DMS153 treated with DMSO at 0.1 percent for 48 hours (cell line): ENCODE measurements around the gene ADAMTS6.
"Not testable (repeated sequence)": the region's sequence is repeated elsewhere in the genome, so short reads cannot be mapped to it uniquely, and the experiment has no call there.

Experiments used
- DNase-seq: peaks from one replicate; lab custom pipeline; 2025; ENCODE audit not compliant: unreplicated experiment; lab: John Stamatoyannopoulos, UW

The ADAMTS6 gene

DNA sequence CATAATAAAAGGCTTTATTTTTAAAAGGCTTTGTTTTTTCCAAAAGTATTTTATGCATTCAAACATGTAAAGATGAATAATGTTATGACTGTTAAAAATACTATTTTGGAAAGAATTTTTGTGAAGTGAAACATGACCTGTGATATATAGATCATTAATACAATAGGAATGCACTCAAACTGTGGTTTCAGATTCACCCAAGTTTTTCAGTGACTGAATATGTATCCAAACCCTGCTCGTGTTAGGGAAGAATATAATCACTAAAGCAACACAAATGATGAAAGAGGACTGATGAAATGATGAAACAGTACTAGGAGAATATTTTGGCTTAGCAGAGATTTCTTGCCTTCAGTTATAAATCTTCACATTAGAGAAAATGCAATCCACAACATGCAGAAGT lies 278.0 kb downstream of the ADAMTS6 start:
- no peak for DNase-seq

DNA sequence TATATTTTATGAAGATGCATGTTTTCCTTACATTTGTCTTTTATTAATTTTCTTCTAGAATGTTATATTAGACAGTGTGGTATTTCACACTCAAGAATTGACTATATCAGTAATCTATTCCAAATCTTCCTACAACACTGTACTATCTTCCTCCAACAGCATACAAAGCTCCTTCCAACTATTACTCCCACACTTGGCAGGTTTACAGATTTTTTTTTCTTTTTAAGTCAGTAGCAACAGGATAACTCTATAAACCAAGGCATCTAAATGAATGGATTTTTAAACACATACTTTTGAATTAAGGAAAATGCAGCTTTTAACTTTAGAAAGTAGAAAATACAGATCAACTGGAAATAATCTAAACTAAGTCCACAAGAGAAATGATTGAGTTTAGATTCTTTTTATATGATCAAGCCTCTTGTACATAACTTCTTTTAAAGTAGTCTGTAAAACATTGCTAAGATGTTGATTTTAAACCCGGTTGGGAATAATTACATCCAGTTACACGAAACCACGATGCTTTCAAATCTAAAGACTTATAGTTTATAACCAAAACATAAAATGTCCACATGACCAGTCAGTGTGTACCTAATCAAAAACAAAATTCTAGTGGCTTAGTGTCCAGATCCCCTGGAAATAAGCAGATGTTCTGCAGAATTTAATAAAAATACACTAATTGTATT lies 281.6 kb downstream of the ADAMTS6 start:
- no peak for DNase-seq

DNA sequence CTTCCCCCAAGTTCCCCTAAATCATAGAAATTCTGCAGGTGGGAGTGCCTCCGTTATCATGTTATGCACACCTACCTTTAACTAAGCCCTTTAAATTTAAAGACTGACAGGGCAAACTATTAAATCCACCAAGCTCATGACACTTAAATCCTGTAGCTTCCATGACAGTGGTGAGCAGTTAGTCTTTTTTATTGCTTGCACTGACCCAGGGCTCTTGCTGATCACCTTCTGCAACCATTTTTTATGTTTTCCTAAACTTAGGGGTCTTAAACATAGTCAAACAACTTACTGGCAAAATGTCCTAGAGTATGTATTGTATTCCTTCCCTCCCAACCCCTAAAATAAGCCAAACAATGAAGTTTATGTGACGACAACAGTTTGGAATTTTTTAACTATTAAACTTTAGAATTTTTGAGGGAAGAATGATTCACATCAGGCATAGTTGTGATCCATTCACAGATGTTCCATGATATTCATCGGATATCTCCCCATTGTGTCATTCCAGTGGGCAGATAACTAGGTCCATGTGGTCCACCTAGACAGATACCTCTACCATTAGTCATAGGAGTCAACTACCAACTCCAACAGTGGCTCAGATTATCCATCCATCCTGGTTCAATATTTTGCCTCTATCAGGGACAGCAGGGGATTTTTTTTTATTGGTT lies 283.1 kb downstream of the ADAMTS6 start:
- no peak for DNase-seq

DNA sequence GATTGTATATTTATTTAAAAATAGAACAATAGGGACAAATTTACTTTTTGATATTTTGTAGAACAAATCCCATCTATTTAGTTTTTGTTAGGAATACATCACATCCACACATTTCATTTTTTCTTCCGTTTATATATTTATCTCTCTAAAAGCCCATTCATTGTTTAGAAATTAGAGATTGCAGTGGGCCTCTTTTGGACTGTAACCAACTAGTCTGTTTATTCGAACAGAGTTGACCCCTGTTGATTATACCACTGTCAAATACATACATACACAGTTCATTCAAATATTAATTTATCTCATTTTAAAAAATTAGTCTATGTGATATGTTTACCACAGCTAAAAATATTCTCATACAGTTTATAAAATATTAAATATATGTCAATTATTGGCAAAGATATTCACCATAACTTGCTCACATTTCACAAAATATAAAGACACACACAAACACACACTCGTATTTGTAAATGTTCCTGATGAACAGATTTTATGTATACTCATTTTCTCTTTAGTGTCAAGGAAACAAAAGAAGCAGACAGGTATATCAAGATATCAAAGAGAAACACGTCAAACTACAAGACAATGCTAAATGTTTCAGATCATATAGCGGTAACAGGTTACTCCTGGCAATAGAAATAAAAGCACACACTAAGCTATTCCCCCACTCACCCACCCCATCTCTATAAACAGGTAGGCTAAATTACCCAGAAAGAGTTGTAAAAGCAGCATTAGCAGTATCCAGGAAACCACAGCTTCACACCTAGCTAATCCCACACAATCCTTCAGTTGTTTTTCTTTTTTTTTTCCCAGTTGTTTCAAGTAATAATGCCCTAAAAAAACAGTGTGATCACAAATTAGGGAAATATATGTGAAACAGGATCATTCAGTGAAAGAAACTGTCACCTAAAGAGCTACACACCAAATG lies 283.9 kb downstream of the ADAMTS6 start:
- DNase-seq: no peak

DNA sequence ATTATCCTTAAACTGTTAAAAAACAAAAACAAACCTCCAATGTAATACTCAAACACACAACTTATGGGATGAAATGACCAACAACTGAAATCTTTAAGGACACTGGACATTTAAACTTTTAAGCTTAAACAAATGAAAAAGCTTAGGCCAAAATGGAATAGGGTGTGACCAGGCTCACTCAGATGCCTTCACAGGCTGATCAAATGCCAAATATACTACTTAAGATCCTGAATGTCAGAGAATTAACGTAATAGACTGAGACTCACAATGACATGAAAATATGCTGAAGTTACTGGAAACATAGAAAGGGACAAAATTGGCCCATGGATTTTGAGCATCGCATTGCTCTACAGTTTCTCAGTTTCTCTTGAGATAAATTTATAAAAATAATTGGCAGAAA lies 286.8 kb downstream of the ADAMTS6 start:
- no peak for DNase-seq

DNA sequence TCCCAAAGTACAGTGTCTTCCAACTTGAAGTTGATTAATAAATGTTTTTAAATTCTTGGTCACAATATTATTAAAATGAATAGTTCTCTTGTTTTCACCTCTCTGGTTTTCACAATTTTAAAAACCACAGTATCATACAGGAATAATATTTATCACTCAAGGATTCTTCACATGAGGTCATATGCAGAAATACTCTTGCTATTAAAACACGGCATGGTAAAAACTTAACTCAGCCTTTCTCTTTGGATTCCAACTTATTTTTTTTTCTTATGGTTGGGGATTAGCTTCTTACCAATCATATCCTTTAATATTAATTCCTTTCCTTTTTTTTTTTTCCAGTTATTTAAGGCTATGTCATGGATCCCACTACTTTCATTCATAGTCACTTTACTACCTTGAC lies 289.4 kb downstream of the ADAMTS6 start:
- no peak for DNase-seq

DNA sequence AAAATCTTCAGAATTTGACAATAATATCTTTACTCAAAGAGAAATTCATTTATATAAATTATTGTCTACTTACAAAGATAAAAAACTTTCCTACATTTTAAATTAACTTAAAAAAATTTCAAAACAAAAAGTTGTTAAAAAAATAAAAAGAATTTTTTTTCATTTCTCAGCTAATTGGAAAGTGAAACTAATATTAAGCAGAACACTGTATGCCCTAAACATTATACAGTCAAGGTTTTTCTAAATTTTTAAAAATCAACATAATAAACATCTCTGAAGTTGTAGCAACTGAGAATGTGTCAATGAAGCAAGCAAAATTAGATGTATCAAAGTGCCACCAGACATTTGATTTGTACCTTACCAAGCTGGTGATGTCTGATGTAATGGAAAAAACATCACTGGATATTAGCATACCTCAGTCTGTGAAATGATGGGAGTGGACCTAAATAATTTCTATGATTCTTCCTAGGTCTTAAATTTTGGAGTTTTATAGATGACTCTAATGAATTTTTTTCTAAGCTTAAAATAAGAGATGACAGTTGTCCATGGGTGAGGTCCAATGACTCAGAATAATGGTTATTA lies 290.1 kb downstream of the ADAMTS6 start:
- DNase-seq: no peak

DNA sequence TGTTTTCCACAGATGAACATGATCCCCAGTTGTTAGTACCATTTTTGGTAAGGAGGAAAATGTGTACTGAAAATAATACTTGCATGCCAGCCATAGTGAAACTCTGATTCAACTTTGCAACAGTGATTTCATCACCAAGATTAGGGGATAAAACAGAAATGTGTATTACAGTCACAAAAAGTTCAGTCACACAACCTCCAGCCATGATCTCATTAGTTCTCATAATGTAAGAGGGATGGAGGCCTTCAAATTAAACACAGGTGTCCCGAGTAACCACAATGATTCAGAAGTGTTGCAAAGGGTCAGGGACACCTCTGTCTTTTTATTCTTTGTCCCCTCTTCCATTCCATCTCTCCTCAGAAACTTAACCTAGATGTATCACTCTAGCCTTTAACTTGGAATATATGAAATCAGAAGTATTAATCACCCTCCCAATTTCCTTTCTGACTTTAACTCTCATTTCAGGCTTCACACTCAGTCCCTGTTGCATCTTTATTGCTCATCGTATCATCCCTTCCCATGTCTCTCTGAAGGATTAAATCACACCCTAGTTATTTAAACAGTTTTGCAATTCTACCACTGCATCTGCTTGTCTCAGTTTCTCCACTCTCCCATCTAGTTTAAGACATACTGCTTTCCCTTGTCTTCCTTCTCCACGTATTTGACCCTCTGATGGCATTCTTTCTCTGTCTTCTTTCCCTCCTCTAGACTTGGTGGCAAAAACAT lies 291.2 kb downstream of the ADAMTS6 start:
- DNase-seq: no peak

DNA sequence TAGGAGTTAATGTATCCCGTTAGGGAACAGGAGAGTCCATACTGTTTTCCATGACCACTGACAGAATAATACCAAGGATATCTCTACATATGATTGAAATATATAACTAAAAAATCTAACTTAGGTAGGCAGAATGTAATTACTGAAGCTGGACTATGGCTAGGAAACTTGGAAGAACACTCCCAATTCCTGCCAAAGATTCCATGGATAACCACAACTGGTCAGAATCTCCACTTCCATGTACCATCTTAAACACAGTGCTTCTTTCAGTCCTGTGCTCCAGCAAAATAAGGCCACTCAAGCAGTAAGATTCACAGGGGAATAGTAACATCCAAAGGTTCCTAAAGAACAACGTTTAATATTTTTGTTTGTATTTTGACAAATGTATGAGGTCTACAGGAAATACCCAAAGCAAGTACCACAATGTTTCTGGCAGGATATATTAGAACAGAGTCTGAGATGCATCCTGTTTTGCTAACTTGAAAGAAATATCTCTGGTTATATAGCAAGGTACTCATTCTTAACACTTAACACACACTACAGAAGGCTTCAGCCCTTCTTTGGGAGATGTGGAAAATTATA lies 295.0 kb downstream of the ADAMTS6 start:
- DNase-seq: no peak

DNA sequence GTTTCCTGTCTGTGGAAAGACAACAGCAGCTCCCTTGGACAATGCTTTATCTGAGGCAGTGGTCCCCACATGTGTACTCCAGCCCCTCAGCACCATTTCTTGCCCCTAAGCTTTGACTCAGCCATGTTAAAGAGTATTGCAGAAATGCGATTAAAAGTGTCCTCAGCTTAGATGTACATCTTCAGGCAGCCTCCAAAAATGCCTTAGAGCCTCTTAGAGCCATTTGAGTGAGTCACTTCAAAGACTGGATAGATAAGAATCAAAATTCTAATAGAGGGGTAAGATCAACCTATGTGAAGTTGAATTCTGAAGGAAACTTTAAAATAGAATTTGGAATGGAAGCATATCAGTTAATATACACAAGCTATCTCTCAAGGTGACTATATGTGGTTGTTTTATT lies 296.3 kb downstream of the ADAMTS6 start:
- DNase-seq: no peak

DNA sequence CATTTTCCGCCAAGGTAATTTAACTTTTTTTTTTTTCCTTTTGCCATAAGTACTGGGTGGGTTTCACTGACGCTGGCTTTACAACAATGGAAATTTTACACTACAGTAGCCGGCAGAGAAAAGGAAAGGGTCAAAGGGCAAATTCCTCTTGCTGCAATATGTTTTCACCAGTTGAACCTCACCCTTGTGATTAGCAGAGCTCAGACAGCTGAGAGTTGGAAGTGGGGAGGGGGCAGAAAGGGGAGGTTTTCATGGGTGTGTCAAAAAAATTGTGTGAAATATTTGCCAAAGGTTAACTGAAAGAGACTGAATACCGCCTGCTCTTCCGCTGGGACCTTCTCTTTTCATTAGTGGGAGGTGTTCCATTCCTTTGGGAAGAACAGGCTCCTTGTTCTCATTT lies 296.9 kb downstream of the ADAMTS6 start:
- DNase-seq: no peak

DNA sequence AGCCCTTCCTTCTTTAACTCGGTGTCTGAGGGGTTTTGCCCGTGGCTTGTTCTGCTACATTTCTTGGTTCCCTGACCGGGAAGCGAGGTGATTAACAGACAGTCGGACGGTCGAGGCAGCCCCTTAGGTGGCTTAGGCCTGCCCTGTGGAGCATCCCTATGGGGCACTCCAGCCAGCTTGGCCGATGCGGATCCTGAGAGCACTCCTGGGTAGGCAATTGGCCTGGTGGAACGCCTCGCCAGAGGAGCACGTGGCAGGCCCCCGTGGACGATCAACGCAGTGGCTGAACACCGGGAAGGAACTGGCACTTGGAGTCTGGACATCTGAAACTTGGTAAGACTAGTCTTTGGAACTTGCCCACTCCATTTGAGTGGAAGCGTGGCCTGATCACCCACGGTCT lies 307.5 kb downstream of the ADAMTS6 start:
- not testable (repeated sequence) for DNase-seq

DNA sequence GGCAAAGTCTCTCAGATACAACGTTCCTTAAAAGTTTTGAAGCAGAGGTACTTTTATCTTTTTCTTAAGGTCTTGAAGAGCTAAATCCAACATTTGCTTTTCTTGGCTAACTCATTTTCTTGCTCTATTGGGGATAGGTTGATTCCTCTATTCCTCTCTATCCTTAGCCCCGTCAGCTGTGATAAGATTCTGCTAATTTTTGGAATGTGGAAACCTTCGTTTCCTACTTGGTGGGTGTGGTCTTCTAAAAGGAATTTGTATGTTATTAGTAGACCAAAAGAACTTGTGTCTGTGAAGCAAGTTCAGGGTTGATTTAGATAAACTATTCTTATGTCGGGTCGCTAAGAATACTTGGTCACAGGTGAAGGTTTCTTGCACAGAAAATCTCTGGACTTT lies 308.6 kb downstream of the ADAMTS6 start:
- DNase-seq: no peak

DNA sequence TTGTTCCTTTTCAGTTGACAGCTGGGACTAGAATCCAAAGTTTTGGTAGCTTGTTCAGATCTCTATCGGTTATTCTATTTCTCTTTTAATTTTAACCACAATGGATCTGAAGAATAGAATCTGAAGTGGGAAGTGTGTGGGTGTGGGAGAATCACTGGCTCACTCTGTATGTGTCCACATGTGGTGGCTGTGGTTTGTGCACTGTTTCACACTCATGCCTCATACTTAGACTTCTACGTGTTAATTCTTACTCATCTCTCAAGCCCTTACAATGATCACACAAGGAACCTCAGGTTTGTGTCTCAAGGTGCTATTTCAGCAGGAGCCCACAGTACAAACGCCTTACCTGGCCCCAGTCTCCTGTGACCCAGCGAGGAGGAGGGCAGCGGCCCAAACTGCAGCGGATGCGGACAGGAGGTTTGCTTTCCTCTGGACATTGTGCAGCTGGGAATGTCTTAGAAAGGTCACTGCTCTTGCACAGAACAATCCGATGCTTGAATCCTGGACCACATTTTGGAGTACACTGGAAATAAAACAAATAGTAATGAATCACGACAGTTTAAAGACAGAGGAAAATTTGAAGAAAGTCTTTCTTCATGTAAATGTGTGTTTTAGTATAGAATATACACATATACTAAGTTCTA lies 309.1 kb downstream of the ADAMTS6 start:
- DNase-seq: no peak

DNA sequence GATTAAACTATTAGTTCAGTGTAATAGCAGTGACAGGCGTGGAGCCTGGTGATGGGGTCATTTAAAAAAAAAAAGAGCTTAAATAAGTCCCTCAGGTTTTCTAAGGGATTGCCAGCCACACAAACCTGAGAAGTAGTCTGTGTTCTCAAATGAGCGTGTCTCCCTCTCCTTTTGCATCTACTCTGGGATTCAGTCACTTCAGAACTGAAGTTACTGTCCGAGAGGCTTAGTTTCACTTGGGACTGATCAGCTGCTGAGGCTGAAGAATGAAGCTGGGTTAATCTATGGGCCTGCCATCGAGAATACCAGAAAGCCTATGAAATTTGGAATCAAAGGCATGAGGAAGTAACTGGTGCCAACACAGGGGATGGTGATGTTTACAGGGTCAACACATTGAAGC lies 310.1 kb downstream of the ADAMTS6 start:
- DNase-seq: no peak

DNA sequence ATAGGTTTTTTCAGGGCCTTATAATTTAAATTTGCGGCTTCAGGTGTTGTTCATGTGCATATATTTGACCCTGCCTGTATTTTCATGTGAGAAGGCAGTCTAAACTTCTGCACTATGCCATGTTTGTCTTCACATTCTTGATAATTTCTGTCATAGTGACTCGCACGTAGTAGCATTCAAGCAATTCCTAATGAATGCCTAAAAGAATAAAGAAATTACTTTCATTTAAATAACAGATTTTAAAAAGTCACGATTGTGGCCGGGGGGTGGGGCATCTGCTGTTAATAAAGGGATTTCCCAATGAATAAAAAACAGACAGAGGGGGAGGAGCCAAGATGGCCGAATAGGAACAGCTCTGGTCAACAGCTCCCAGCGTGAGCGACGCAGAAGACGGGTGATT lies 318.0 kb downstream of the ADAMTS6 start:
- no peak for DNase-seq

DNA sequence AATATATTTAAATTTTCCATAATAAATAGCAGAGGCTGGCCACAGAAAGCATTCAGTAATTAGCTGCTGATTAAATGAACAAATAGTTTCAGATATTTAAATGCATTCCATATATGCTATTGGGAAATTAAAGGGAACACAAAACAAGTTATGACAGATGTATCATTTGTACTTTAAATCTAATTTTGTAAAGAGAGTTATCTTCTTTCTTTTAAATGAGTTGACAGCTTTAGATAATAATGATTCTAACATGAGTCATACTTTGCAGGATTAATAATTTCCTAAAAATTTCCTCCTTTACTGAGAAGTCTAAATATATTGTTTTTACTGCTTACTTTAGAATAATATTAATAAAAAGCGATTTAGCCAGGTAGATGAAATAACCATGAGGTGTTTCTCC lies 320.1 kb downstream of the ADAMTS6 start:
- no peak for DNase-seq

DNA sequence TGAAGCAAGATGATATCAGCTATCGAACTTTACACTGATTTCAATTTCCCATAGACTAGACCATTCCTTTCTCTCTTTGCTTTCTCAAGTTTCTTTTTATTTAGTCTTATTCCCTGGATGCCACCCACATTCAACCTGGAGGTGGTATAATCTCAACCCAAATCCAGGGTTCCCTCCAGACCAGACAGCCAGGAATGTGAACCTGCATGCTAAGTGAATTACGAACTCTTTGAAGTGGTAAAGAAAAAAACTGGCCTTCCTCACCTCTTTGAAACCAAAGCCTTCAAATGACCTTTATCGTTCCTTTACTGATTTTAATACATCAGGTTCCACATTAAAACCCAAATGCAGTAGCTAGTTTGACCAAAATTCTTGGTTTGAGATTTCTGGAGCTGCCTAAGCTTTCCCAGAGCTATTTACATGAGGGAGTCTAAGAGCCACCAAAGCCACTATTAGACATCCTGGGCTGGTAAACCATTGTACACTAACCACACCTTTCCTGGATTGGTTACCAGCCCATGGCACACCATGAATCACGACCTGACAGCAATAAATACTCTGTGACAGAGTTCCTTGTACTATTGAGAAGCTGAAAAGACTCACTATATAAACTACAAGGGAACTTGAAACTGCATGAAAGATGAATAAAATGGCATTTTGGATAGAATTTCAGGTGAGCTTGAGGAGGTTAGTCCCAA lies 323.7 kb downstream of the ADAMTS6 start:
- DNase-seq: no peak

DNA sequence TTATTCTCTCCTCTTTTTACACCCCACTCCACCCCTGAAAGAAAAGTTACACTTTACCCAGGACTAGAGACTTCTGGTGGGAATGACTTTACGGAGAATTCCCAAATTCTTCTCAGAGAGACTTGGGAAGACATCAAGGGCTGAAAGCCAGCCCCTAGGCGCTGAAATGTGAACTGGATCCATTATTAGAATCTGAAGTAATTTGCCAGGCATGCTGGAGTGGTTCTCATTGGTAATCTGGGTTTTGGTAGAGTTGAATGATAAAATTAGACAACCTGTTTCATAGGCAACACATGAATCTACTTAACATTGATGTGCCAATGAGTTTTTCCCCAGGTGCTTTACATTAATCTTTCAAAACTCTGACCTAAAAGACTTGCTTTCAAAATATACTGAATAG lies 324.8 kb downstream of the ADAMTS6 start:
- DNase-seq: no peak
